ENCODE measurements around the gene EIF4ENIF1. TPM values are rescaled to one million over a fixed set of nuclear protein-coding genes. Genes with fewer than 3 reads are reported as not detected.

EIF4ENIF1 gene, protein sequence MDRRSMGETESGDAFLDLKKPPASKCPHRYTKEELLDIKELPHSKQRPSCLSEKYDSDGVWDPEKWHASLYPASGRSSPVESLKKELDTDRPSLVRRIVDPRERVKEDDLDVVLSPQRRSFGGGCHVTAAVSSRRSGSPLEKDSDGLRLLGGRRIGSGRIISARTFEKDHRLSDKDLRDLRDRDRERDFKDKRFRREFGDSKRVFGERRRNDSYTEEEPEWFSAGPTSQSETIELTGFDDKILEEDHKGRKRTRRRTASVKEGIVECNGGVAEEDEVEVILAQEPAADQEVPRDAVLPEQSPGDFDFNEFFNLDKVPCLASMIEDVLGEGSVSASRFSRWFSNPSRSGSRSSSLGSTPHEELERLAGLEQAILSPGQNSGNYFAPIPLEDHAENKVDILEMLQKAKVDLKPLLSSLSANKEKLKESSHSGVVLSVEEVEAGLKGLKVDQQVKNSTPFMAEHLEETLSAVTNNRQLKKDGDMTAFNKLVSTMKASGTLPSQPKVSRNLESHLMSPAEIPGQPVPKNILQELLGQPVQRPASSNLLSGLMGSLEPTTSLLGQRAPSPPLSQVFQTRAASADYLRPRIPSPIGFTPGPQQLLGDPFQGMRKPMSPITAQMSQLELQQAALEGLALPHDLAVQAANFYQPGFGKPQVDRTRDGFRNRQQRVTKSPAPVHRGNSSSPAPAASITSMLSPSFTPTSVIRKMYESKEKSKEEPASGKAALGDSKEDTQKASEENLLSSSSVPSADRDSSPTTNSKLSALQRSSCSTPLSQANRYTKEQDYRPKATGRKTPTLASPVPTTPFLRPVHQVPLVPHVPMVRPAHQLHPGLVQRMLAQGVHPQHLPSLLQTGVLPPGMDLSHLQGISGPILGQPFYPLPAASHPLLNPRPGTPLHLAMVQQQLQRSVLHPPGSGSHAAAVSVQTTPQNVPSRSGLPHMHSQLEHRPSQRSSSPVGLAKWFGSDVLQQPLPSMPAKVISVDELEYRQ
- total RNA-seq: 12.8 and 18.7 TPM in 2 replicates

GRCh38 chr22:31489632-31490495, at the start of gene EIF4ENIF1:
Gene EIF4ENIF1, minus strand, starts transcription at chr22:31489842. Its CDS starts 1,124 bp downstream, at chr22:31488718.

DNA sequence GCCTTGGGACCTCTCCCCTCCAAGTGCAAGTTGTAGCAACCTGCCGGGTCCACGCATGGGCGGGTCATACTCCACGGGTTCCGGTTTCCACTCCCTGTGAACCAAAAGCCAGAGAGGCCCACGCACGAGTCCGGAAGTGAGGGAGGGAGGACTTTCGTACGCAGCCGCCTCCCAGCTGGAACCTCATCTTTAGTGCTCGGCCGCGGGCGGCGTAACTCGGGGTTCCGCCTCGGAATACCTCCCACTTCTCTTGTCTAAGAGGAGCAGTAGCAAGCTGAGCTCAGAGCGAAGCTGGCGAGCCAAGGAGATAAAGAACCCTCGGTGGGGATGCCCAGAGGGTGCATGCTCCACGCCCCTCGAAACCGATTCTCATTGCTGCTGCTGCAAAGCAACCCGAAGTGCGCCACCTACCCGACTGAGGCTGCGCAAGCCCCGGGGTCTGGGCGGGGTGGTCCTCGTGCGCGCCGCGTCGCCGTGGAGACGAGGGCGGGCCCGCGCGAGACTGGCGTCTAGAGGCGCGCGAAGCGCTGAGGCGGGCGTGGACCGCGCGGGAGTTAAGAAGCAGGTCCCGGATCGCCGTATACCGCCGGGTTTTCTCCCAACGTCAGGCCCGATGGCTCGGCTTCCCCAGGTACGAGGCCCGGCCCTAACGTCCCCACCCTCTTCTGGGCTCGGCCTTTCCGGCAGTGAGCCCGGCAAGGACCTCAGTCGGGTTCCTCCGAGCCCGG, 6.5 kb upstream of the EIF4ENIF1 start, which contains the start of gene SFI1:
SFI1 (plus strand) TSS at position 530 of the 728 bp plus-strand sequence. CDS start 11,749 bp downstream, outside the sequence.

GRCh38 chr22:31399211-31400022, 90.2 kb downstream of the EIF4ENIF1 start, which contains the start of gene DRG1:
Gene DRG1, plus strand, starts transcription at chr22:31399604. Its CDS starts 80 bp downstream, at chr22:31399684.

Other genes starting within 250 kb of the EIF4ENIF1 start
- 16.8 and 23.2 TPM in 2 replicates for gene PIK3IP1, start 197.4 kb downstream of the EIF4ENIF1 start, total RNA-seq
- gene PATZ1, start 143.5 kb downstream of the EIF4ENIF1 start, total RNA-seq: 10.1 and 13.7 TPM in 2 replicates
- 56.1 and 69.5 TPM in 2 replicates for gene DRG1, start 90.2 kb downstream of the EIF4ENIF1 start, total RNA-seq
- gene SFI1, start 6.7 kb upstream of the EIF4ENIF1 start, total RNA-seq: 15.7 and 21.2 TPM in 2 replicates
- gene PISD, start 172.4 kb upstream of the EIF4ENIF1 start, total RNA-seq: 65.7 and 66.2 TPM in 2 replicates

All from smooth muscle cell of the umbilical artery (primary cell).